HEK293 (cell line): ENCODE measurements around the gene TRAK1.

Experiments used
- CTCF ChIA-PET: fragments of 350-600 bp; formaldehyde crosslinking; extraction: SDS; loops from one replicate; lab custom pipeline; 2021; ENCODE audit warnings: antibody characterized with exemption; lab: Yijun Ruan, JAX
- POLR2A ChIA-PET: fragments of 300-600 bp; formaldehyde crosslinking; extraction: SDS; loops from one replicate; lab custom pipeline; 2020; ENCODE audit warnings: antibody characterized with exemption, inconsistent platforms; lab: Yijun Ruan, JAX
- H3K27ac ChIP-seq: fragments of 200-500 bp; sonication (Bioruptor generic); 2 replicates; pipeline ENCODE4 v1.5.1; 2014; ENCODE audit warnings: low read depth, low read length, control low read depth, inconsistent platforms; ENCODE audit errors: extremely low read depth
- H3K36me3 ChIP-seq, 2 experiments: fragments of 200-500 bp in 1 of 2; sonication (Bioruptor generic) in 1 of 2; 1 replicate in 1 of 2; 2 replicates in 1 of 2; pipeline ENCODE4 v1.5.1; 2014 to 2017; ENCODE audit warnings: inconsistent platforms in 2 of 2, low read length in 2 of 2; ENCODE audit not compliant: control insufficient read depth in 2 of 2, insufficient read depth in 1 of 2
- H3K4me1 ChIP-seq: fragments of 200-500 bp; sonication (Bioruptor generic); 2 replicates; pipeline ENCODE4 v1.5.1; 2014; ENCODE audit warnings: mild to moderate bottlenecking, low read length, inconsistent platforms; ENCODE audit not compliant: control insufficient read depth, insufficient read depth
- H3K4me3 ChIP-seq: 2 replicates; pipeline ENCODE4 v1.5.1; 2011; ENCODE audit warnings: low read depth, mild to moderate bottlenecking, control low read depth, low read length, moderate library complexity
- H3K9me3 ChIP-seq: fragments of 200-500 bp; sonication (Bioruptor generic); 2 replicates; pipeline ENCODE4 v1.5.1; 2014; ENCODE audit warnings: low read depth, low read length, inconsistent platforms; ENCODE audit not compliant: control insufficient read depth, insufficient read depth
- BCL11A ChIP-seq: fragments of 450-650 bp; formaldehyde crosslinking; IDR thresholded peaks from 2 replicates; pipeline ENCODE4 v1.5.1; 2016; ENCODE audit warnings: low read depth, missing biosample characterization, missing genetic modification characterization
- GLIS1 ChIP-seq: fragments of 450-650 bp; formaldehyde crosslinking; IDR thresholded peaks from 2 replicates; pipeline ENCODE4 v1.5.1; 2016; ENCODE audit warnings: missing biosample characterization, missing genetic modification characterization
- HOXA7 ChIP-seq: sonication (generic); formaldehyde crosslinking; IDR thresholded peaks from 2 replicates; pipeline ENCODE4 v1.8.1; 2022; ENCODE audit warnings: missing genetic modification reagents, borderline replicate concordance
- KLF10 ChIP-seq: fragments of 450-650 bp; IDR thresholded peaks from 2 replicates; pipeline ENCODE4 v1.5.1; 2018; ENCODE audit warnings: missing biosample characterization, mild to moderate bottlenecking, missing genetic modification characterization
- KLF16 ChIP-seq: fragments of 450-650 bp; formaldehyde crosslinking; IDR thresholded peaks from 2 replicates; pipeline ENCODE4 v1.5.1; 2017; ENCODE audit warnings: missing biosample characterization, missing genetic modification characterization
- SALL2 ChIP-seq: fragments of 450-650 bp; formaldehyde crosslinking; IDR thresholded peaks from 2 replicates; pipeline ENCODE4 v1.5.0; 2017; ENCODE audit warnings: missing biosample characterization, mild to moderate bottlenecking, missing genetic modification characterization, borderline replicate concordance
- YY1 ChIP-seq: fragments of 450-650 bp; formaldehyde crosslinking; IDR thresholded peaks from 2 replicates; pipeline ENCODE4 v1.5.1; 2018; ENCODE audit warnings: missing biosample characterization, missing genetic modification characterization
- ZFP3 ChIP-seq: fragments of 450-650 bp; formaldehyde crosslinking; IDR thresholded peaks from 2 replicates; pipeline ENCODE4 v1.5.1; 2016; ENCODE audit warnings: low read depth, missing biosample characterization, missing genetic modification characterization
- ZIC2 ChIP-seq: fragments of 450-650 bp; formaldehyde crosslinking; IDR thresholded peaks from 2 replicates; pipeline ENCODE4 v1.5.1; 2016; ENCODE audit warnings: missing biosample characterization, missing genetic modification characterization
- ZNF10 ChIP-seq: fragments of 450-650 bp; formaldehyde crosslinking; IDR thresholded peaks from 2 replicates; pipeline ENCODE4 v1.5.1; 2017; ENCODE audit warnings: missing biosample characterization, missing genetic modification characterization
- ZNF112 ChIP-seq: fragments of 450-650 bp; formaldehyde crosslinking; IDR thresholded peaks from 2 replicates; pipeline ENCODE4 v1.5.0; 2017; ENCODE audit warnings: missing biosample characterization, missing genetic modification characterization
- ZNF169 ChIP-seq: fragments of 450-650 bp; formaldehyde crosslinking; IDR thresholded peaks from 2 replicates; pipeline ENCODE4 v1.5.1; 2016; ENCODE audit warnings: missing biosample characterization, missing genetic modification characterization
- ZNF19 ChIP-seq: fragments of 450-650 bp; formaldehyde crosslinking; IDR thresholded peaks from 2 replicates; pipeline ENCODE4; 2016; ENCODE audit warnings: missing biosample characterization, missing genetic modification characterization, low read depth
- ZNF2 ChIP-seq: fragments of 450-650 bp; formaldehyde crosslinking; IDR thresholded peaks from 2 replicates; pipeline ENCODE4 v1.5.1; 2016; ENCODE audit warnings: missing biosample characterization, missing genetic modification characterization
- ZNF221 ChIP-seq: fragments of 450-650 bp; formaldehyde crosslinking; IDR thresholded peaks from 2 replicates; pipeline ENCODE4 v1.5.1; 2017; ENCODE audit warnings: missing biosample characterization, missing genetic modification characterization, borderline replicate concordance
- ZNF24 ChIP-seq: fragments of 450-650 bp; formaldehyde crosslinking; IDR thresholded peaks from 2 replicates; pipeline ENCODE4 v1.5.1; 2016; ENCODE audit warnings: missing biosample characterization, missing genetic modification characterization
- ZNF302 ChIP-seq: fragments of 450-650 bp; formaldehyde crosslinking; IDR thresholded peaks from 2 replicates; pipeline ENCODE4 v1.5.1; 2016; ENCODE audit warnings: missing biosample characterization, missing genetic modification characterization, low read depth
- ZNF335 ChIP-seq: fragments of 450-650 bp; formaldehyde crosslinking; conservative IDR thresholded peaks from 2 replicates; pipeline ENCODE4 v1.5.1; 2016; ENCODE audit warnings: missing biosample characterization, missing genetic modification characterization
- ZNF561 ChIP-seq: fragments of 450-650 bp; IDR thresholded peaks from 2 replicates; pipeline ENCODE4 v1.5.1; 2018; ENCODE audit warnings: missing biosample characterization, missing genetic modification characterization, borderline replicate concordance
- ZNF610 ChIP-seq: fragments of 450-650 bp; formaldehyde crosslinking; IDR thresholded peaks from 2 replicates; pipeline ENCODE4 v1.5.1; 2016; ENCODE audit warnings: missing biosample characterization, missing genetic modification characterization, borderline replicate concordance
- ZNF621 ChIP-seq: fragments of 450-650 bp; formaldehyde crosslinking; IDR thresholded peaks from 2 replicates; pipeline ENCODE4 v1.5.1; 2017; ENCODE audit warnings: missing biosample characterization, missing genetic modification characterization
- ZNF629 ChIP-seq: fragments of 450-650 bp; formaldehyde crosslinking; IDR thresholded peaks from 2 replicates; pipeline ENCODE4 v1.5.1; 2017; ENCODE audit warnings: missing biosample characterization, missing genetic modification characterization
- ZNF76 ChIP-seq: fragments of 450-650 bp; formaldehyde crosslinking; IDR thresholded peaks from 2 replicates; pipeline ENCODE4; 2016; ENCODE audit warnings: low read depth, missing biosample characterization, missing genetic modification characterization, borderline replicate concordance
- ZNF768 ChIP-seq: fragments of 450-650 bp; formaldehyde crosslinking; IDR thresholded peaks from 2 replicates; pipeline ENCODE4 v1.5.1; 2018; ENCODE audit warnings: missing biosample characterization, mild to moderate bottlenecking, missing genetic modification characterization
- ZNF837 ChIP-seq: fragments of 450-650 bp; formaldehyde crosslinking; IDR thresholded peaks from 2 replicates; pipeline ENCODE4 v1.5.1; 2016; ENCODE audit warnings: missing biosample characterization, missing genetic modification characterization
- TF ChIP-seq, protein P1 (sequence below): fragments of 450-650 bp; formaldehyde crosslinking; IDR thresholded peaks from 2 replicates; pipeline ENCODE4 v1.5.1; 2016; ENCODE audit warnings: missing biosample characterization, missing genetic modification characterization
- TF ChIP-seq, protein P2 (sequence below): fragments of 450-650 bp; formaldehyde crosslinking; IDR thresholded peaks from 2 replicates; pipeline ENCODE4 v1.5.1; 2016; ENCODE audit warnings: missing biosample characterization, missing genetic modification characterization, low read depth

The TRAK1 gene

DNA sequence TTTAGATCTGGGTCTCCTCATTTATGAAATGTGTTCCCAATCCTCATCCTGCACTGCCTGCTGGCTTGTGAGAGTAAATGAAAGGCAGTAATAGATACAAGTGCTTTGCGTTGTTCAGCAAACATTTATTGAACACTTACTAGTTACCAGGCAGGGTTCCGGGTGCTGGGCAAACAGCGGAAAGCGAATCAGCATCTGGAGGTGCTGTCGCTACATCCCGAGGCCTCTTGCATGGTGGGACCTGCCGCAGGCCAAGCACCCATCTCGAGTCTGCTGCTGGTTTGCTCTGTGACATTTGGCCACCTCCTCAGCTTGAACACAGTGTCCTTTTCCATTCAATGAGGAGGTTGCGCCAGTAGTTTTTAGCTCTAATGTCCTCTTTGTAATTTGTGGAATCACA is 24.8 kb downstream of the TRAK1 start (continued):
- no peak for TF ChIP-seq GLIS1 (tag by site-specific recombination)
- TF ChIP-seq SALL2 (tag by site-specific recombination) = no peak
- TF ChIP-seq, protein P1, sequence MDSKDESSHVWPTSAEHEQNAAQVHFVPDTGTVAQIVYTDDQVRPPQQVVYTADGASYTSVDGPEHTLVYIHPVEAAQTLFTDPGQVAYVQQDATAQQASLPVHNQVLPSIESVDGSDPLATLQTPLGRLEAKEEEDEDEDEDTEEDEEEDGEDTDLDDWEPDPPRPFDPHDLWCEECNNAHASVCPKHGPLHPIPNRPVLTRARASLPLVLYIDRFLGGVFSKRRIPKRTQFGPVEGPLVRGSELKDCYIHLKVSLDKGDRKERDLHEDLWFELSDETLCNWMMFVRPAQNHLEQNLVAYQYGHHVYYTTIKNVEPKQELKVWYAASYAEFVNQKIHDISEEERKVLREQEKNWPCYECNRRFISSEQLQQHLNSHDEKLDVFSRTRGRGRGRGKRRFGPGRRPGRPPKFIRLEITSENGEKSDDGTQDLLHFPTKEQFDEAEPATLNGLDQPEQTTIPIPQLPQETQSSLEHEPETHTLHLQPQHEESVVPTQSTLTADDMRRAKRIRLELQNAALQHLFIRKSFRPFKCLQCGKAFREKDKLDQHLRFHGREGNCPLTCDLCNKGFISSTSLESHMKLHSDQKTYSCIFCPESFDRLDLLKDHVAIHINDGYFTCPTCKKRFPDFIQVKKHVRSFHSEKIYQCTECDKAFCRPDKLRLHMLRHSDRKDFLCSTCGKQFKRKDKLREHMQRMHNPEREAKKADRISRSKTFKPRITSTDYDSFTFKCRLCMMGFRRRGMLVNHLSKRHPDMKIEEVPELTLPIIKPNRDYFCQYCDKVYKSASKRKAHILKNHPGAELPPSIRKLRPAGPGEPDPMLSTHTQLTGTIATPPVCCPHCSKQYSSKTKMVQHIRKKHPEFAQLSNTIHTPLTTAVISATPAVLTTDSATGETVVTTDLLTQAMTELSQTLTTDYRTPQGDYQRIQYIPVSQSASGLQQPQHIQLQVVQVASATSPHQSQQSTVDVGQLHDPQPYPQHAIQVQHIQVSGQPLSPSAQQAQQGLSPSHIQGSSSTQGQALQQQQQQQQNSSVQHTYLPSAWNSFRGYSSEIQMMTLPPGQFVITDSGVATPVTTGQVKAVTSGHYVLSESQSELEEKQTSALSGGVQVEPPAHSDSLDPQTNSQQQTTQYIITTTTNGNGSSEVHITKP (tag by site-specific recombination) = no peak
- TF ChIP-seq ZNF629 = no peak
- no peak for TF ChIP-seq ZNF221 (tag by site-specific recombination)
- TF ChIP-seq ZNF76 (tag by site-specific recombination) = no peak
- TF ChIP-seq ZNF335 (tag by site-specific recombination) = no peak
- TF ChIP-seq ZNF561 (tag by site-specific recombination) = no peak
- TF ChIP-seq ZNF19 (tag by site-specific recombination) = no peak
- no peak for TF ChIP-seq ZNF302
- no peak for TF ChIP-seq KLF10
- no peak for TF ChIP-seq ZIC2 (tag by site-specific recombination)
- no peak for TF ChIP-seq ZNF2 (tag by site-specific recombination)
- no peak for TF ChIP-seq YY1
- no peak for TF ChIP-seq ZNF169 (tag by site-specific recombination)

DNA sequence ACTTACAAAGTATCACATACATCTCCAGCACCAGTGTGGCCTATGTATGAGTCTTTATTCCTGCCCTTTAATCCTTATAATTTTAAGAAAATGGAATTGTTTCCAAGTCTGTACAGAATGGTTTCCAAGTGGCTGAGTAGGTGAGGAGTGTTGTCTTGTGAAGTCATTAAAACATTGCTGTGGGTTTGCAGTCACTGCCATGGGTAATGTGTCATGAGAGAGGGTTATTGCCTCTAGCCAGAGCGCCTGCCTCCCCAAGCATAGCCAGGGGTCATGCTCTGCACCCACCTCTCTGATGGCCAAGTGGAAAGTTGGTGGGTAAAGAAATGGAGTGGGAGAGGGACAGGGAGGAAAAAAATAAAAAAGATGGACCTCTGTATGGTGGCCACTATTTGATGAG is 25.3 kb downstream of the TRAK1 start:
- ChIA-PET POLR2A (no interaction called here), CTCF (interaction anchor here (1.4 to 1.7 kb wide), 2 partner anchors 17 to 113 kb away, joined by 3 to 9 read pairs; no protein-coding TSS in a partner anchor)
- no peak for TF ChIP-seq ZFP3 (tag by site-specific recombination)
- no peak for TF ChIP-seq ZNF837 (tag by site-specific recombination)
- no peak for TF ChIP-seq BCL11A
- no peak for TF ChIP-seq HOXA7 (CRISPR knock-in tag)
- TF ChIP-seq ZNF610 (tag by site-specific recombination) = no peak
- TF ChIP-seq, protein P2, sequence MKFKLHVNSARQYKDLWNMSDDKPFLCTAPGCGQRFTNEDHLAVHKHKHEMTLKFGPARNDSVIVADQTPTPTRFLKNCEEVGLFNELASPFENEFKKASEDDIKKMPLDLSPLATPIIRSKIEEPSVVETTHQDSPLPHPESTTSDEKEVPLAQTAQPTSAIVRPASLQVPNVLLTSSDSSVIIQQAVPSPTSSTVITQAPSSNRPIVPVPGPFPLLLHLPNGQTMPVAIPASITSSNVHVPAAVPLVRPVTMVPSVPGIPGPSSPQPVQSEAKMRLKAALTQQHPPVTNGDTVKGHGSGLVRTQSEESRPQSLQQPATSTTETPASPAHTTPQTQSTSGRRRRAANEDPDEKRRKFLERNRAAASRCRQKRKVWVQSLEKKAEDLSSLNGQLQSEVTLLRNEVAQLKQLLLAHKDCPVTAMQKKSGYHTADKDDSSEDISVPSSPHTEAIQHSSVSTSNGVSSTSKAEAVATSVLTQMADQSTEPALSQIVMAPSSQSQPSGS (tag by site-specific recombination) = no peak
- no peak for TF ChIP-seq ZNF24
- no peak for TF ChIP-seq ZNF768
- no peak for TF ChIP-seq ZNF10 (tag by site-specific recombination)
- no peak for TF ChIP-seq KLF16 (tag by site-specific recombination)
- no peak for TF ChIP-seq ZNF112 (tag by site-specific recombination)
- no peak for TF ChIP-seq ZNF621 (tag by site-specific recombination)
- Histone ChIP-seq H3K4me1 (no peaks in the 10 kb centered on the region), H3K4me3 (no peak overlapping the region), H3K9me3 (no peaks in the 10 kb centered on the region), H3K36me3 (no peaks in the 10 kb centered on the region), H3K27ac (no peak overlapping the region)
